ENCODE results near the gene VWA2. TPM values are rescaled to one million over a fixed set of nuclear protein-coding genes. Genes with fewer than 3 reads are reported as not detected.

The VWA2 gene
- total RNA-seq, 1 donor from 2014 or later = not detected

GRCh38 chr10:114290038-114290437, 51.0 kb downstream of the VWA2 start:
- Histone ChIP-seq H3K27ac (ENCODE audit: low read depth, low read length) (no peak overlapping the region), H3K36me3 (ENCODE audit: control insufficient read depth in 3 of 3, insufficient read depth in 3 of 3, low read length in 3 of 3) (no peaks in the 10 kb centered on the region), H3K27me3 (ENCODE audit: control insufficient read depth in 3 of 3, insufficient read depth in 3 of 3, low read length in 3 of 3) (no peaks in the 10 kb centered on the region), H3K9ac (ENCODE audit: low read depth in 1 of 3, low read length in 3 of 3) (no peak overlapping the region), H3K4me3 (ENCODE audit: low read length in 3 of 3) (no peak overlapping the region), H3K9me3 (ENCODE audit: control insufficient read depth in 3 of 3, low read length in 3 of 3) (no peaks in the 10 kb centered on the region), H3K4me1 (ENCODE audit: control insufficient read depth in 3 of 3, insufficient read depth in 3 of 3, low read length in 3 of 3) (peaks cover 2 to 8% (median 8%) of the 10 kb centered on the region in 3 donors)

GRCh38 chr10:114291076-114291475, 52.0 kb downstream of the VWA2 start:
- Histone ChIP-seq H3K9me3 (ENCODE audit: control insufficient read depth in 3 of 3, low read length in 3 of 3) (peaks cover 0 to 5% (median 2%) of the 10 kb centered on the region in 3 donors), H3K36me3 (ENCODE audit: control insufficient read depth in 3 of 3, insufficient read depth in 3 of 3, low read length in 3 of 3) (peaks cover 0 to 3% (median 0%) of the 10 kb centered on the region in 3 donors), H3K4me3 (ENCODE audit: low read length in 3 of 3) (no peak overlapping the region), H3K27me3 (ENCODE audit: control insufficient read depth in 3 of 3, insufficient read depth in 3 of 3, low read length in 3 of 3) (no peaks in the 10 kb centered on the region), H3K27ac (ENCODE audit: low read depth, low read length) (no peak overlapping the region), H3K4me1 (ENCODE audit: control insufficient read depth in 3 of 3, insufficient read depth in 3 of 3, low read length in 3 of 3) (peaks cover 2 to 8% (median 8%) of the 10 kb centered on the region in 3 donors), H3K9ac (ENCODE audit: low read depth in 1 of 3, low read length in 3 of 3) (no peak overlapping the region)

DNA sequence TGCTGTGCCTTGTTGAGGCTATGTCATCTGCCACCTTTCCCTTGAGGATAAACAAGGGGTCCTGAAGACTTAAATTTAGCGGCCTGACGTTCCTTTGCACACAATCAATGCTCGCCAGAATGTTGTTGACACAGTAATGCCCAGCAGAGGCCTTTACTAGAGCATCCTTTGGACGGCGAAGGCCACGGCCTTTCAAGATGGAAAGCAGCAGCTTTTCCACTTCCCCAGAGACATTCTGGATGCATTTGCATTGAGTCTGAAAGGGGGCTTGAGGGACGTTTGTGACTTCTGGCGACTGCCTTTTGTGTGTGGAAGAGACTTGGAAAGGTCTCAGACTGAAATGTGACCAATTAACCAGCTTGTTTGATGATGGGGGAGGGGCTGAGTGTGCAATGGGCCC, 52.5 kb downstream of the VWA2 start:
- H3K4me1 ChIP-seq (ENCODE audit: control insufficient read depth in 3 of 3, insufficient read depth in 3 of 3, low read length in 3 of 3) = peaks cover 2 to 8% (median 8%) of the 10 kb centered on the region in 3 donors
- peaks cover 0 to 4% (median under 1%) of the 10 kb centered on the region in 3 donors for H3K36me3 ChIP-seq (ENCODE audit: control insufficient read depth in 3 of 3, insufficient read depth in 3 of 3, low read length in 3 of 3)
- no peaks in the 10 kb centered on the region for H3K27me3 ChIP-seq (ENCODE audit: control insufficient read depth in 3 of 3, insufficient read depth in 3 of 3, low read length in 3 of 3)
- peaks cover 0 to 7% (median 2%) of the 10 kb centered on the region in 3 donors for H3K9me3 ChIP-seq (ENCODE audit: control insufficient read depth in 3 of 3, low read length in 3 of 3)
- no peak overlapping the region for H3K9ac ChIP-seq (ENCODE audit: low read depth in 1 of 3, low read length in 3 of 3)
- no peak overlapping the region for H3K4me3 ChIP-seq (ENCODE audit: low read length in 3 of 3)
- H3K27ac ChIP-seq (ENCODE audit: low read depth, low read length) = no peak overlapping the region

DNA sequence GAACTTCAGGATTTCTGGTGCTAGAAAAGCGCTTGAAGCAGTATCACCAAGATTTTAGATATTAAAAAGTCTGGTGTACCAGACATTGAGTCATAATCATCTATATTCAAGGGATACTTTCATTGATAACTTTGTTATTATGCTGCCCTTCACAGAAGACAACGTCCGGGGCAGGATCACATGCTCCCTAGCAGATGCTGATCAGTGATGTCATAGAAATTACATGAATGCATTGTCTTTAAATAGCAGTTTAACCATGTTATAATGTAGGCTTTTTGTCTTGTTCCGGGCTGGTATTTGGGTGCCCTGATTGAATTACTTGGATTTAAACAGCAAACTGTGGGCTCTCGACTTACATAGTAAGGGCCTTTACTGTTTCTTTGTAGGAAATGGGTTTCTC, 54.0 kb downstream of the VWA2 start:
- H3K4me1 ChIP-seq (ENCODE audit: control insufficient read depth in 3 of 3, insufficient read depth in 3 of 3, low read length in 3 of 3) = peaks cover 2 to 8% (median 8%) of the 10 kb centered on the region in 3 donors
- no peak overlapping the region for H3K9ac ChIP-seq (ENCODE audit: low read depth in 1 of 3, low read length in 3 of 3)
- H3K27me3 ChIP-seq (ENCODE audit: control insufficient read depth in 3 of 3, insufficient read depth in 3 of 3, low read length in 3 of 3) = no peaks in the 10 kb centered on the region
- H3K27ac ChIP-seq (ENCODE audit: low read depth, low read length) = no peak overlapping the region
- no peak overlapping the region for H3K4me3 ChIP-seq (ENCODE audit: low read length in 3 of 3)
- peaks cover 0 to 7% (median 2%) of the 10 kb centered on the region in 3 donors for H3K9me3 ChIP-seq (ENCODE audit: control insufficient read depth in 3 of 3, low read length in 3 of 3)
- peaks cover 0 to 15% (median 8%) of the 10 kb centered on the region in 3 donors for H3K36me3 ChIP-seq (ENCODE audit: control insufficient read depth in 3 of 3, insufficient read depth in 3 of 3, low read length in 3 of 3)

DNA sequence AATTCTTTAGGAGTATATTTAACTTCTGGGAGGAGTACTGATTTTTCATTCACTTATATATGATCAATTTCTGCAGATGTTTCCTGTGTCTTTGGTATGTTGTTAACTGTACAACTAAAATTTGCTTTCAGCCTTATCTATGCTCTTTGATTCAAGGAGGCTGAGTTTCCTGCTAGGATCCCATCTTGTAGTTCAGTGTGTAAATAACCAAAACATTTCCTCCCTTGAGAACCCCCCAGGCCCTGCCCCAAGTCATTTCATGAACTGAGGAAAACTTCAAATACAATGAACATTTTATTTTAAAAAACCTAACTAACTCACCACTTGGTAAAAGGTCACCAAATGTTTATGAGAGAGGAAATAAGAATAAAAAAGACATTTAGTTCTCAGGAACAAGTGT, 55.5 kb downstream of the VWA2 start:
- peaks cover 0 to 7% (median 2%) of the 10 kb centered on the region in 3 donors for H3K9me3 ChIP-seq (ENCODE audit: control insufficient read depth in 3 of 3, low read length in 3 of 3)
- H3K27me3 ChIP-seq (ENCODE audit: control insufficient read depth in 3 of 3, insufficient read depth in 3 of 3, low read length in 3 of 3) = no peaks in the 10 kb centered on the region
- no peak overlapping the region for H3K4me3 ChIP-seq (ENCODE audit: low read length in 3 of 3)
- peaks cover 0 to 15% (median 8%) of the 10 kb centered on the region in 3 donors for H3K36me3 ChIP-seq (ENCODE audit: control insufficient read depth in 3 of 3, insufficient read depth in 3 of 3, low read length in 3 of 3)
- no peak overlapping the region for H3K27ac ChIP-seq (ENCODE audit: low read depth, low read length)
- no peaks in the 10 kb centered on the region for H3K4me1 ChIP-seq (ENCODE audit: control insufficient read depth in 3 of 3, insufficient read depth in 3 of 3, low read length in 3 of 3)
- H3K9ac ChIP-seq (ENCODE audit: low read depth in 1 of 3, low read length in 3 of 3) = no peak overlapping the region

- Histone ChIP-seq H3K27me3 (ENCODE audit: control insufficient read depth in 3 of 3, insufficient read depth in 3 of 3, low read length in 3 of 3) (no peaks in the 10 kb centered on the region), H3K4me1 (ENCODE audit: control insufficient read depth in 3 of 3, insufficient read depth in 3 of 3, low read length in 3 of 3) (no peaks in the 10 kb centered on the region), H3K27ac (ENCODE audit: low read depth, low read length) (no peak overlapping the region), H3K9ac (ENCODE audit: low read depth in 1 of 3, low read length in 3 of 3) (no peak overlapping the region), H3K9me3 (ENCODE audit: control insufficient read depth in 3 of 3, low read length in 3 of 3) (peaks cover 0 to 7% (median 2%) of the 10 kb centered on the region in 3 donors), H3K4me3 (ENCODE audit: low read length in 3 of 3) (no peak overlapping the region), H3K36me3 (ENCODE audit: control insufficient read depth in 3 of 3, insufficient read depth in 3 of 3, low read length in 3 of 3) (peaks cover 0 to 15% (median 8%) of the 10 kb centered on the region in 3 donors)
These were observed 56.3 kb downstream of the VWA2 start for GRCh38 chr10:114295393-114295792.

DNA sequence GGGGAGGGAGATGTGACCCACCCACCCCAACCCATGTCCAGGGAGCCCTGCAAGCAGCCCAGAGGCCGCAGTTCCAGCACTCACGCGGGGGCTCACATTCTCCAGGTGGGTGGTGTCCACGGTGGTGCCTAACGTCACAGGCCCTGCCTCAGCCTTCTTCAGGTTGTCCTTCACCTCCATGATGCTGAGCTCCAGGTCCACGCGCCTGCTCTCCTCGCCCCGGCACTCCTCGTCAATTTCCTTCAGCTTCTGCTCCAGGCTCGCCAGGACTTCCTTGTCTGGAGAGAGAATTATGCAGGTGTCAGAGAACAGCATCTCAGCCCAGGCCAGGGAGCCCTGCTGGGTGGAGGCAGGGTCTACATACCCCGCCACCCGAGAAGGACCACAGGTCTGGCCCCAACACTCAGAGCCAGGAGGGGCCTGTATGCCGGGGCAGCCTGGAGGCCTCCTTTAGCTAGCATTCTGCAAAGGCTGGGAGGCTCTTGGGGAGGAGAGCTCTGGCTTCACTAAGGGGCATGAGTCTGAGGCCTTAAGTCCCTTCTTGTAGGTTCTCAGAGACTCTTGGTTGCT, 58.2 kb downstream of the VWA2 start:
- Histone ChIP-seq H3K27me3 (ENCODE audit: control insufficient read depth in 3 of 3, insufficient read depth in 3 of 3, low read length in 3 of 3) (no peaks in the 10 kb centered on the region), H3K9me3 (ENCODE audit: control insufficient read depth in 3 of 3, low read length in 3 of 3) (peaks cover 0 to 7% (median 2%) of the 10 kb centered on the region in 3 donors), H3K4me1 (ENCODE audit: control insufficient read depth in 3 of 3, insufficient read depth in 3 of 3, low read length in 3 of 3) (peaks cover 3 to 5% (median 4%) of the 10 kb centered on the region in 3 donors), H3K27ac (ENCODE audit: low read depth, low read length) (no peak overlapping the region), H3K4me3 (ENCODE audit: low read length in 3 of 3) (no peak overlapping the region), H3K36me3 (ENCODE audit: control insufficient read depth in 3 of 3, insufficient read depth in 3 of 3, low read length in 3 of 3) (peaks cover 0 to 15% (median 10%) of the 10 kb centered on the region in 3 donors), H3K9ac (ENCODE audit: low read depth in 1 of 3, low read length in 3 of 3) (no peak overlapping the region)

GRCh38 chr10:114300036-114300645, 61.1 kb downstream of the VWA2 start:
- H3K36me3 ChIP-seq (ENCODE audit: control insufficient read depth in 3 of 3, insufficient read depth in 3 of 3, low read length in 3 of 3) = peaks cover 0 to 15% (median 10%) of the 10 kb centered on the region in 3 donors

GRCh38 chr10:114301177-114301576, 62.1 kb downstream of the VWA2 start:
- H3K4me1 ChIP-seq (ENCODE audit: control insufficient read depth in 3 of 3, insufficient read depth in 3 of 3, low read length in 3 of 3) = peaks cover 13 to 14% (median 14%) of the 10 kb centered on the region in 3 donors
- no peak overlapping the region for H3K4me3 ChIP-seq (ENCODE audit: low read length in 3 of 3)
- no peak overlapping the region for H3K9ac ChIP-seq (ENCODE audit: low read depth in 1 of 3, low read length in 3 of 3)
- H3K36me3 ChIP-seq (ENCODE audit: control insufficient read depth in 3 of 3, insufficient read depth in 3 of 3, low read length in 3 of 3) = peaks cover 0 to 11% (median 10%) of the 10 kb centered on the region in 3 donors
- no peak overlapping the region for H3K27ac ChIP-seq (ENCODE audit: low read depth, low read length)
- H3K9me3 ChIP-seq (ENCODE audit: control insufficient read depth in 3 of 3, low read length in 3 of 3) = peaks cover 0 to under 1% (median 0%) of the 10 kb centered on the region in 3 donors
- H3K27me3 ChIP-seq (ENCODE audit: control insufficient read depth in 3 of 3, insufficient read depth in 3 of 3, low read length in 3 of 3) = peaks cover 0 to 2% (median 0%) of the 10 kb centered on the region in 3 donors

More at GRCh38 chr10:114300036-114300645, 61.1 kb downstream of the VWA2 start:
- no peak overlapping the region for H3K27ac ChIP-seq (ENCODE audit: low read depth, low read length)
- no peak overlapping the region for H3K4me3 ChIP-seq (ENCODE audit: low read length in 3 of 3)
- peaks cover 0 to 2% (median 0%) of the 10 kb centered on the region in 3 donors for H3K27me3 ChIP-seq (ENCODE audit: control insufficient read depth in 3 of 3, insufficient read depth in 3 of 3, low read length in 3 of 3)
- no peak overlapping the region for H3K9ac ChIP-seq (ENCODE audit: low read depth in 1 of 3, low read length in 3 of 3)
- H3K4me1 ChIP-seq (ENCODE audit: control insufficient read depth in 3 of 3, insufficient read depth in 3 of 3, low read length in 3 of 3) = peaks cover 13 to 14% (median 14%) of the 10 kb centered on the region in 3 donors
- H3K9me3 ChIP-seq (ENCODE audit: control insufficient read depth in 3 of 3, low read length in 3 of 3) = peaks cover 0 to 7% (median 2%) of the 10 kb centered on the region in 3 donors
